Kidney (tissue), 14 donors: Measurements from ENCODE around the gene MCOLN2. TPM values are rescaled to one million over a fixed set of nuclear protein-coding genes. Genes with fewer than 3 reads are reported as not detected.

Experiments used
- DNase-seq, 5 donors: peaks; one replicate each; pipeline ENCODE4 v3.0.0-alpha.2; 2013 to 2020
- FAIRE-seq: peaks from 2 replicates; lab custom pipeline; 2012; peaks lifted over from hg19 to GRCh38; lab: Jason Lieb, UNC
- H3K27ac ChIP-seq, 2 donors: one replicate each; pipeline ENCODE4 v1.7.0; 2013; ENCODE audit warnings: low read depth in 2 of 2, low read length in 2 of 2, inconsistent platforms in 1 of 2
- H3K27me3 ChIP-seq: one replicate; pipeline ENCODE4 v1.7.1; 2013; ENCODE audit warnings: low read length, inconsistent platforms; ENCODE audit not compliant: control insufficient read depth, insufficient read depth
- H3K36me3 ChIP-seq, 3 donors: one replicate each; pipeline versions ENCODE4 v1.7.0 to v1.7.1; 2013; ENCODE audit warnings: low read length in 3 of 3, control low read depth in 1 of 3, inconsistent platforms in 1 of 3; ENCODE audit not compliant: insufficient read depth in 3 of 3, control insufficient read depth in 2 of 3
- H3K4me1 ChIP-seq, 3 donors: one replicate each; pipeline versions ENCODE4 v1.7.0 to v1.7.1; 2013; ENCODE audit warnings: low read length in 3 of 3, inconsistent platforms in 1 of 3, low read depth in 1 of 3; ENCODE audit not compliant: control insufficient read depth in 2 of 3, insufficient read depth in 2 of 3
- H3K4me3 ChIP-seq, 3 donors: one replicate each; pipeline versions ENCODE4 v1.7.0 to v1.8.1; 2013; ENCODE audit warnings: low read length in 3 of 3, control low read depth in 1 of 3, inconsistent platforms in 1 of 3
- H3K9ac ChIP-seq, 3 donors: one replicate each; pipeline versions ENCODE4 v1.7.0 to v1.7.1; 2013; ENCODE audit warnings: low read length in 3 of 3, control low read depth in 1 of 3, inconsistent platforms in 1 of 3
- H3K9me3 ChIP-seq, 3 donors: one replicate each; pipeline versions ENCODE4 v1.7.0 to v1.7.1; 2013; ENCODE audit warnings: low read length in 3 of 3, control low read depth in 1 of 3, inconsistent platforms in 1 of 3; ENCODE audit not compliant: control insufficient read depth in 2 of 3, insufficient read depth in 1 of 3
- intact Hi-C: fragments of 100-400 bp; cut with DNase I; formaldehyde crosslinking; loops from one replicate; pipeline ENCODE4 v1.11.1; 2022
- polyA plus RNA-seq: library from polyadenylated mRNA; stranded (reverse); fragments of 350-450 nt; fragmentation: Illumina TruSeq; extraction: RNeasy Lipid Tissue Mini Kit (QIAGEN cat#74804); gene quantifications from one replicate; pipeline ENCODE4 v1.2.3, GENCODE V29; 2014; ENCODE audit warnings: low read depth, low replicate concordance; ENCODE audit not compliant: insufficient read depth
- total RNA-seq: library from RNA; stranded (reverse); fragmentation: NEBNext Ultra II Directional; extraction: Animal tissue kit (Norgen Biotek cat#: 25700); gene quantifications from one replicate; pipeline ENCODE4 v1.2.1, GENCODE V29; 2021
- TF ChIP-seq, protein P1 (sequence below): IDR thresholded peaks from 3 replicates; pipeline ENCODE4 v1.5.1; 2012; ENCODE audit warnings: mild to moderate bottlenecking, moderate library complexity, borderline replicate concordance; ENCODE audit not compliant: insufficient read depth; ENCODE audit errors: extremely low read depth
- donor health status: control.
- donor health status: control.
- donor health status: control.
- donor health status: control.
- donor health status: control.
- donor health status: DM: yes; HTN: yes; CAD: no.
- donor health status: Normal renal cell carcinoma (clear cell type).

Gene MCOLN2
- total and polyA plus RNA-seq, 2 donors from 2014 or later: 0.56 to 3.1 TPM

DNA sequence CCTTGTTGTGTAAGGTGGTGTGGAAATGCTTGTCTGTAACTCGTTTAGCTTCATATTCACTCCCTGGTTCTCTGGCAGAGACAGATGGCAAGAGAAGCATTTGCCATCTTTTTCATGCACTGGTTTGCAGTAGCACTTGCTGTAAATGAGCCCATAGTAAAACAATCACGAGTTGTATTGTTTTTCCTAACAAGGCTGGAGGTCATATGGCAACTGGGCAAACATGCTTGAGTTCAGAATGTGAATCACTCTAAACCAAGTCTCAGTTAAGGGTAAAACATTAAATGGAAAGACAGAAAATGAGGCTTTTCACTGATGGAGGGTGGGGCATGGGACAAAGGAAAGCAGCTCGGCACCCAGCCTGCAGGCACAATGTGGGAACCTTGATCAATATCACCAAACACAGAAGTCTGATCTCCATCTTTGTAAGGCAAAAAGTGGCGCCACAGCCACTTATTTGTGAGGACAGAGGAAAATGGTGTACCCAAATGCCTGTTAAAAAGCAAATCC is 77.4 kb downstream of the MCOLN2 start:
- no peaks in the 10 kb centered on the region for H3K36me3 ChIP-seq
- no peak overlapping the region for H3K4me3 ChIP-seq
- FAIRE-seq: no peak
- peaks cover 0 to 2% (median 0%) of the 10 kb centered on the region in 3 donors for H3K4me1 ChIP-seq
- intact Hi-C loops: no loop called here
- TF ChIP-seq, protein P1, sequence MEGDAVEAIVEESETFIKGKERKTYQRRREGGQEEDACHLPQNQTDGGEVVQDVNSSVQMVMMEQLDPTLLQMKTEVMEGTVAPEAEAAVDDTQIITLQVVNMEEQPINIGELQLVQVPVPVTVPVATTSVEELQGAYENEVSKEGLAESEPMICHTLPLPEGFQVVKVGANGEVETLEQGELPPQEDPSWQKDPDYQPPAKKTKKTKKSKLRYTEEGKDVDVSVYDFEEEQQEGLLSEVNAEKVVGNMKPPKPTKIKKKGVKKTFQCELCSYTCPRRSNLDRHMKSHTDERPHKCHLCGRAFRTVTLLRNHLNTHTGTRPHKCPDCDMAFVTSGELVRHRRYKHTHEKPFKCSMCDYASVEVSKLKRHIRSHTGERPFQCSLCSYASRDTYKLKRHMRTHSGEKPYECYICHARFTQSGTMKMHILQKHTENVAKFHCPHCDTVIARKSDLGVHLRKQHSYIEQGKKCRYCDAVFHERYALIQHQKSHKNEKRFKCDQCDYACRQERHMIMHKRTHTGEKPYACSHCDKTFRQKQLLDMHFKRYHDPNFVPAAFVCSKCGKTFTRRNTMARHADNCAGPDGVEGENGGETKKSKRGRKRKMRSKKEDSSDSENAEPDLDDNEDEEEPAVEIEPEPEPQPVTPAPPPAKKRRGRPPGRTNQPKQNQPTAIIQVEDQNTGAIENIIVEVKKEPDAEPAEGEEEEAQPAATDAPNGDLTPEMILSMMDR: no peak
- no peaks in the 10 kb centered on the region for H3K27me3 ChIP-seq
- H3K27ac ChIP-seq: no peak overlapping the region
- no peak for DNase-seq
- no peaks in the 10 kb centered on the region for H3K9me3 ChIP-seq
- no peak overlapping the region for H3K9ac ChIP-seq

DNA sequence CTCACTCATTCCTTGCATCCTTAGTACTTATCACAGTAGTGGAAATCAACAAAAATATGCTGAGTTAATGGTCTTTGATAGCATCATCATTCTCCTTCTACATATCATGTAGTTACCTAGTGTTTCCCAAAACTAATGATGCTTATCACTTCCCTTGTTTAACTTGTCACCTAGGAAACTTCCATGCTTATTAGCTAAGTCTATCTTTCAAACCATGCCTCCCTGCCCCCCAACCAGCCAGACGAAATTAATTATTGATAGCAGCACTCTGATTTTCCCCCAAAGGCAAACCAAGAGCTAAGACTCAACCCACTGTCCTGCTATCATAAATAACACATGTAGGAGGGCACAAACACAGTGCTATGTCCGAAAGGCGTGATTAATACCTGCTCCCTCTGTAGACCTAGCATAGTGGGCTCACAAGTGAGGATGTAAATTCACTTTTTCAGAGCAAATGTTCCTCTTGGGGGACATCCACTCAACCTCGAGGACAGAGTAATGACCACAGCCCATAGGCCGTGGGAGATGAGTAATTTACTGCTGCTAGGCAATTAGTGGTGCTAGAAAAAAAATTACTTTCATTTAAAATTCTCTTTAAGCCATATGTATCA is 78.1 kb downstream of the MCOLN2 start:
- H3K4me3 ChIP-seq: no peak overlapping the region
- H3K36me3 ChIP-seq: no peaks in the 10 kb centered on the region
- no peaks in the 10 kb centered on the region for H3K9me3 ChIP-seq
- H3K4me1 ChIP-seq: peaks cover 0 to 2% (median 0%) of the 10 kb centered on the region in 3 donors
- FAIRE-seq (no peak), DNase-seq (peak in 3 of 5 donors; percentile 52 to 70 (median 67))
- no peak overlapping the region for H3K27ac ChIP-seq
- TF ChIP-seq, protein P1: no peak
- no peaks in the 10 kb centered on the region for H3K27me3 ChIP-seq
- no peak overlapping the region for H3K9ac ChIP-seq
- intact Hi-C loops: no loop called here

DNA sequence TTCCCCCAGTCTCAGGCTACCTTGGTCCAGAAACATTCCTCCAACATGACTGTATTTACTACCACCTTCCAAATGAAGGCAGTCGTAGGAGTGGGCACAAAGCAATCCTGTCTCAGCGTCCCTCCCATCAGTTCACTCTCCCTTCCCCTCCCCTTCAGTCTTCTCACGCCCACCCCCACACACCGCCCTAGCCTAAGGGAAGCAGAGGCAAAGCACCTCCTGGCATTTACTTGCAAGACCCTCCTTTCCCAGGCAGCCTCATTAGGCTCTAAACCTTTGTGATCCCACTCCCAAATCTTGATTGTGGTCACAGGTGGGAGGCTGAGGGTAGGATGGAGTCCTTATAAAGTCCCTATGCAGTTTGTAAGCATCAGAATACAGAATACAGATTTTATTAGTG is 80.0 kb downstream of the MCOLN2 start:
- intact Hi-C loops: no loop called here
- H3K9ac ChIP-seq: no peak overlapping the region
- DNase-seq: no peak
- H3K4me3 ChIP-seq: no peak overlapping the region
- peaks cover 0 to 2% (median 0%) of the 10 kb centered on the region in 3 donors for H3K4me1 ChIP-seq
- H3K27me3 ChIP-seq: no peaks in the 10 kb centered on the region
- no peak overlapping the region for H3K27ac ChIP-seq
- no peak for FAIRE-seq
- H3K36me3 ChIP-seq: no peaks in the 10 kb centered on the region
- H3K9me3 ChIP-seq: no peaks in the 10 kb centered on the region
- TF ChIP-seq, protein P1: no peak
